ENCODE measurements around the gene NDUFAF8.

Gene NDUFAF8

GRCh38 chr17:81238815-81239713, at the start of gene NDUFAF8, which contains the start of gene TEPSIN:
NDUFAF8 (plus strand) TSS chr17:81239318; CDS start chr17:81239364, 46 bp downstream.
TEPSIN (minus strand) TSS chr17:81239055; CDS start chr17:81239033, 22 bp downstream.
- DNase-seq (ENCODE audit: low spot score), result peak; percentile 99

- no peak for DNase-seq (ENCODE audit: low spot score)
Observed at GRCh38 chr17:81189670-81190530, 49.2 kb upstream of the NDUFAF8 start.

- no peak for DNase-seq (ENCODE audit: low spot score)
Observed at GRCh38 chr17:81190591-81190990, 48.5 kb upstream of the NDUFAF8 start.

- no peak for DNase-seq (ENCODE audit: low spot score)
Observed at GRCh38 chr17:81191116-81191515, 48.0 kb upstream of the NDUFAF8 start.

GRCh38 chr17:81191646-81192045, 47.5 kb upstream of the NDUFAF8 start:
- no peak for DNase-seq (ENCODE audit: low spot score)

GRCh38 chr17:81192386-81193050, 46.6 kb upstream of the NDUFAF8 start:
- peak; percentile 36 for DNase-seq (ENCODE audit: low spot score)

GRCh38 chr17:81193051-81193410, 46.1 kb upstream of the NDUFAF8 start:
- DNase-seq (ENCODE audit: low spot score), result no peak

- DNase-seq (ENCODE audit: low spot score), result no peak
Observed at GRCh38 chr17:81193470-81194224, 45.5 kb upstream of the NDUFAF8 start.

- DNase-seq (ENCODE audit: low spot score), result no peak
Observed at GRCh38 chr17:81194225-81194760, 44.8 kb upstream of the NDUFAF8 start.

GRCh38 chr17:81194941-81195901, 43.9 kb upstream of the NDUFAF8 start:
- no peak for DNase-seq (ENCODE audit: low spot score)

GRCh38 chr17:81195941-81196495, 43.1 kb upstream of the NDUFAF8 start:
- no peak for DNase-seq (ENCODE audit: low spot score)

- no peak for DNase-seq (ENCODE audit: low spot score)
Observed at GRCh38 chr17:81196505-81197408, 42.4 kb upstream of the NDUFAF8 start.

- DNase-seq (ENCODE audit: low spot score), result no peak
Observed at GRCh38 chr17:81197409-81197795, 41.7 kb upstream of the NDUFAF8 start.

- DNase-seq (ENCODE audit: low spot score), result peak; percentile 64
Observed at GRCh38 chr17:81197831-81198490, 41.2 kb upstream of the NDUFAF8 start.

- no peak for DNase-seq (ENCODE audit: low spot score)
Observed at GRCh38 chr17:81198826-81199481, 40.2 kb upstream of the NDUFAF8 start.

GRCh38 chr17:81199482-81199830, 39.7 kb upstream of the NDUFAF8 start:
- no peak for DNase-seq (ENCODE audit: low spot score)

GRCh38 chr17:81200201-81200600, 38.9 kb upstream of the NDUFAF8 start:
- no peak for DNase-seq (ENCODE audit: low spot score)
